Endothelial cell (in vitro differentiated cells): ENCODE results near the gene SH3GL3. TPM values are rescaled to one million over a fixed set of nuclear protein-coding genes. Genes with fewer than 3 reads are reported as not detected.

Source experiments
- DNase-seq: peaks from one replicate; pipeline ENCODE4 v3.0.0; 2021; ENCODE audit warnings: low spot score
- H3K27ac Mint-ChIP-seq: one replicate; pipeline ENCODE4 v1.8.0; 2021; ENCODE audit warnings: mixed read lengths, inconsistent platforms; ENCODE audit not compliant: unreplicated experiment
- H3K27me3 Mint-ChIP-seq: one replicate; pipeline ENCODE4 v1.8.0; 2021; ENCODE audit warnings: mild to moderate bottlenecking, moderate library complexity, mixed read lengths, inconsistent platforms; ENCODE audit not compliant: unreplicated experiment
- H3K36me3 Mint-ChIP-seq: one replicate; pipeline ENCODE4 v1.8.0; 2021; ENCODE audit warnings: mild to moderate bottlenecking, low read depth, mixed read lengths, inconsistent platforms; ENCODE audit not compliant: unreplicated experiment
- H3K4me1 Mint-ChIP-seq: one replicate; pipeline ENCODE4 v1.8.0; 2021; ENCODE audit warnings: mild to moderate bottlenecking, mixed read lengths, inconsistent platforms; ENCODE audit not compliant: unreplicated experiment
- H3K4me3 Mint-ChIP-seq: one replicate; pipeline ENCODE4 v1.8.0; 2021; ENCODE audit warnings: mild to moderate bottlenecking, mixed read lengths, inconsistent platforms; ENCODE audit not compliant: unreplicated experiment
- H3K9me3 Mint-ChIP-seq: one replicate; pipeline ENCODE4 v1.8.0; 2021; ENCODE audit warnings: mixed read lengths, inconsistent platforms; ENCODE audit not compliant: unreplicated experiment
- total RNA-seq: library from RNA; stranded (reverse); fragmentation: NEBNext Ultra II Directional; extraction: Animal tissue kit (Norgen Biotek cat#: 25700); gene quantifications from one replicate; pipeline ENCODE4 v1.2.1, GENCODE V29; 2021; ENCODE audit not compliant: unreplicated experiment
- TF ChIP-seq, protein P1 (sequence below): fragments of 200-600 bp; sonication (generic); IDR thresholded peaks from one replicate; pipeline ENCODE4 v1.5.0; 2021; ENCODE audit warnings: antibody characterized with exemption; ENCODE audit not compliant: unreplicated experiment

Gene SH3GL3
- total RNA-seq, 1 donor from 2014 or later, result 9.4 TPM

DNA sequence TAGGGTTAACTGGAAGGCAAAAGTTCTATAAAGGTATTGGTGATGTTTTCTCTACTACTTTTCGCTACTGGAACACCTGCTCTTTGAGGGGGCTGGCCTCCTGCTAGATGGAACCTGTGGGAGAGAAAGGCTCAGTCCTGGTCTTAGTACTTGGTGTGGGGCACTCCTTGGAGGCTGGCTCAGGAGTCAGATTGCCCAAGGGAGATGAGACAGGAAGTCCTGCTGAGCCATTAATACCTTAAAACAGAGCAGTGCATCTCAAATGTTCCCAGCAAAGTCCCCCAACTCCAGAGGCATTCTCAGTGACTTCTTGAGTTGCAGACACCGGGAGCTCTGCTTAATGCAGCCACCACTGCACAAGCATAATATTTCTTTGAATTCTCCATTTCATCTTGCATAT is 203.7 kb downstream of the SH3GL3 start:
- Mint-ChIP-seq H3K9me3 (no peaks in the 10 kb centered on the region), H3K27me3 (peaks cover 7% of the 10 kb centered on the region), H3K27ac (no peak overlapping the region), H3K36me3 (no peaks in the 10 kb centered on the region), H3K4me1 (peaks cover 9% of the 10 kb centered on the region), H3K4me3 (no peak overlapping the region)
- TF ChIP-seq, protein P1, sequence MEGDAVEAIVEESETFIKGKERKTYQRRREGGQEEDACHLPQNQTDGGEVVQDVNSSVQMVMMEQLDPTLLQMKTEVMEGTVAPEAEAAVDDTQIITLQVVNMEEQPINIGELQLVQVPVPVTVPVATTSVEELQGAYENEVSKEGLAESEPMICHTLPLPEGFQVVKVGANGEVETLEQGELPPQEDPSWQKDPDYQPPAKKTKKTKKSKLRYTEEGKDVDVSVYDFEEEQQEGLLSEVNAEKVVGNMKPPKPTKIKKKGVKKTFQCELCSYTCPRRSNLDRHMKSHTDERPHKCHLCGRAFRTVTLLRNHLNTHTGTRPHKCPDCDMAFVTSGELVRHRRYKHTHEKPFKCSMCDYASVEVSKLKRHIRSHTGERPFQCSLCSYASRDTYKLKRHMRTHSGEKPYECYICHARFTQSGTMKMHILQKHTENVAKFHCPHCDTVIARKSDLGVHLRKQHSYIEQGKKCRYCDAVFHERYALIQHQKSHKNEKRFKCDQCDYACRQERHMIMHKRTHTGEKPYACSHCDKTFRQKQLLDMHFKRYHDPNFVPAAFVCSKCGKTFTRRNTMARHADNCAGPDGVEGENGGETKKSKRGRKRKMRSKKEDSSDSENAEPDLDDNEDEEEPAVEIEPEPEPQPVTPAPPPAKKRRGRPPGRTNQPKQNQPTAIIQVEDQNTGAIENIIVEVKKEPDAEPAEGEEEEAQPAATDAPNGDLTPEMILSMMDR, result no peak
- no peak for DNase-seq

DNA sequence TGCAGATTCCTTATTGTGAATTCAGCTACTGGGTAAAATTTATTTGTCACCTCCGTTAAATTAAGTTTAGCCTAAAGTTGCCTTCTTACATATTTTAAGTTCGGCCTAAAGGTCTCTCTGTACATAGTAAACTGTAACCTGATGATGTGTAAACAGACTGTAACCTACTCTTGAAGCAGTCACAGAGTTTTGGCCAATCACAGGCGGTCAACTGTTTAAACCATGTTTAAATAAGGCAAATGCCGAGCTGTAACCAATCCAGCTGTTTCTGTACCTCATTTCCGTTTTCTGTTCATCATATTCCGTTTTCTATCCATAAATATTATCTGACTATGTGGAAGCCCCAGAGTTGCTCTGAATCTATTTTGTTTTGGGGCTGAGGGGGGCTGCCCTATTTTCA is 204.4 kb downstream of the SH3GL3 start:
- Mint-ChIP-seq H3K36me3 (no peaks in the 10 kb centered on the region), H3K9me3 (no peaks in the 10 kb centered on the region), H3K27ac (no peak overlapping the region), H3K4me1 (peaks cover 9% of the 10 kb centered on the region), H3K4me3 (no peak overlapping the region), H3K27me3 (peaks cover 12% of the 10 kb centered on the region)
- no peak for DNase-seq
- TF ChIP-seq, protein P1, result no peak

DNA sequence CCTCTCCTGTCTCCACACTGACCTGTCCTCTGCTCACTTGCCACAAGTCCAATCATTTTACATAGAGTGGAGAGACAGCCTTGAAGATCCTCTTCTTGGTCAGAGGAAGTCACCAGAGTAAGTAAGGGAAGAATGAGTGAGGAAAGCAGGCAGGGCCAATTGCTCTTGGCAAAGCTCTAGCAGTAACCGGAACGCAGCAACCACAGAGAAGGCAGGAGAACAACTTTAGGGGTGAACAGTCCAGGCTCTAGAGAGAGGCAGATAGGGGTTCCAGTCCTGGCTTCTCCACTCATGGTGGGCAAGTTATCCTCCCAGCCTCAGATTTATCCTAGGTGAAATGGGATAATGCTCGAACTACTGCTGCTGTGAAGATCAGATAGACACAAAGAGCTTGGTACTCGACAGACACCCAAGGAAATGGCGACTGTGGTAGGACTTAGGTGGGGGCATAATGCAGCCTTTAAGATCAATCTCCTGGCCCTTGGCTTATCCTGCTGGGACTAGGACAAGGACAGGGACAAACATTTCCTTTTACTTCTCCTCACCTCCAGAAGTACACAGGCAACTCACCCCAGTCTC is 205.6 kb downstream of the SH3GL3 start:
- Mint-ChIP-seq H3K4me3 (no peak overlapping the region), H3K27ac (no peak overlapping the region), H3K27me3 (peaks cover 12% of the 10 kb centered on the region), H3K9me3 (no peaks in the 10 kb centered on the region), H3K36me3 (no peaks in the 10 kb centered on the region), H3K4me1 (peaks cover 9% of the 10 kb centered on the region)
- TF ChIP-seq, protein P1, result no peak
- DNase-seq, result no peak

DNA sequence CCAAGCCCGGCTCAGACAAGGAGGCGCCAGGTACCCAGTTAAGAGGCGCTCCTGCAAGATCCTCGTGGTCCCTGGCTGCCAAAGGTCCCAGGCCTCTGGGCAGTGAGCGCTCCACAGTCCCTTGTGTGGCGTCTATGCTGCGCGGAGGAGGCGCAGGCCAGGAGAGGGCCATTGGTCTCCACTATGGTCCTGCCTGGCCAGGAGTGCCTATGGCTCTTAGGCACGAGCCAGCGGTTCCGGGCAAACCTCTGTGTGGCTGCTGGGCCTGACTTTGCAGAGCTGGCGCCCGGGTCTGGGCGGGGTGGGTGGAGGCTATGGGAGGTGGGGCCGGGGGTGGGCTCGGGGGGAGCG is 206.1 kb downstream of the SH3GL3 start:
- H3K27me3 Mint-ChIP-seq, result peaks cover 12% of the 10 kb centered on the region
- no peak overlapping the region for H3K27ac Mint-ChIP-seq
- no peaks in the 10 kb centered on the region for H3K36me3 Mint-ChIP-seq
- TF ChIP-seq, protein P1, result no peak
- no peak for DNase-seq
- H3K9me3 Mint-ChIP-seq, result no peaks in the 10 kb centered on the region
- peaks cover 10% of the 10 kb centered on the region for H3K4me1 Mint-ChIP-seq
- no peak overlapping the region for H3K4me3 Mint-ChIP-seq

DNA sequence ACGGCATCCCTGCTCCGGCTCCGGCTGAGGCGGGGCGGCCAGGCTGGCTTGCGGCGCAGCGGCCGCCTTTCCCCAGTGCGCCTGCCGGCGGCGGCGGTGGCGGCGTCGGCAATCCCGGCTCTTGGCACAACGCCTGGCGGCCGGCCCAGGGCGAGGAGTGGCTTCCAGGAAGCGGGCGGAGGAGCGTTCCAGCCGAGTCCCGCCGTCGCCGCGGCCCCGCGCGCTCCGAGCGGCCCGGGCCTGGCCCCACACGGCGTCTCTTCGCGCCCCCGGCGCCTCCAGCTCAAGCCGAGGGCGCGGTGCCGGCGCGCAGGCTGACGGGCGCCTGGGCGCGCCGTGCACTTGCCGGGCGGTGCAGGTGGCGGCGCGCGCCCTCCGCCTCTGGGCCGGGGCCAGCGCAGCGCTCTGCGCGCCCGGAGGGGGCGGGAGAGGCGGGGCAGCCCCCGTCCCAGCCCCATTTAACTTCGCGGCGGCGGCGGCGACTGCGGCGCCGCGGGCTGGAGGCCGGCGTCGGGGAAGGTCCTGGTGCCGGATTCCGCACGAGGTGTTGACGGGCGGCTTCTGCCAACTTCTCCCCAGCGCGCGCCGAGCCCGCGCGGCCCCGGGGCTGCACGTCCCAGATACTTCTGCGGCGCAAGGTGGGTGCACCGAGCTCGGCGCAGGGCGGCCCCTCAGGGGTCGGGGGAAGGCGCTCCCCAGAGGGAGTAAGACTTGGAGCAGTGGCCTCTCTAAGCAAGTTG is 206.7 kb downstream of the SH3GL3 start, which contains the start of gene ADAMTSL3:
Gene ADAMTSL3 (plus strand): TSS at position 485 of the 740 bp plus-strand sequence. CDS start 1,639 bp downstream, outside the sequence.
- no peak within 1 kb of the TSS for H3K4me3 Mint-ChIP-seq
- no peaks in the 10 kb centered on the region for H3K9me3 Mint-ChIP-seq
- peak; percentile 56 for DNase-seq
- TF ChIP-seq, protein P1, result no peak
- H3K36me3 Mint-ChIP-seq, result no peaks in the 10 kb centered on the region
- H3K4me1 Mint-ChIP-seq, result peaks cover 15% of the 10 kb centered on the region
- no peak within 1 kb of the TSS for H3K27ac Mint-ChIP-seq
- H3K27me3 Mint-ChIP-seq, result peaks cover 12% of the 10 kb centered on the region
